ENCODE measurements around the gene NOD2.

Gene NOD2

DNA sequence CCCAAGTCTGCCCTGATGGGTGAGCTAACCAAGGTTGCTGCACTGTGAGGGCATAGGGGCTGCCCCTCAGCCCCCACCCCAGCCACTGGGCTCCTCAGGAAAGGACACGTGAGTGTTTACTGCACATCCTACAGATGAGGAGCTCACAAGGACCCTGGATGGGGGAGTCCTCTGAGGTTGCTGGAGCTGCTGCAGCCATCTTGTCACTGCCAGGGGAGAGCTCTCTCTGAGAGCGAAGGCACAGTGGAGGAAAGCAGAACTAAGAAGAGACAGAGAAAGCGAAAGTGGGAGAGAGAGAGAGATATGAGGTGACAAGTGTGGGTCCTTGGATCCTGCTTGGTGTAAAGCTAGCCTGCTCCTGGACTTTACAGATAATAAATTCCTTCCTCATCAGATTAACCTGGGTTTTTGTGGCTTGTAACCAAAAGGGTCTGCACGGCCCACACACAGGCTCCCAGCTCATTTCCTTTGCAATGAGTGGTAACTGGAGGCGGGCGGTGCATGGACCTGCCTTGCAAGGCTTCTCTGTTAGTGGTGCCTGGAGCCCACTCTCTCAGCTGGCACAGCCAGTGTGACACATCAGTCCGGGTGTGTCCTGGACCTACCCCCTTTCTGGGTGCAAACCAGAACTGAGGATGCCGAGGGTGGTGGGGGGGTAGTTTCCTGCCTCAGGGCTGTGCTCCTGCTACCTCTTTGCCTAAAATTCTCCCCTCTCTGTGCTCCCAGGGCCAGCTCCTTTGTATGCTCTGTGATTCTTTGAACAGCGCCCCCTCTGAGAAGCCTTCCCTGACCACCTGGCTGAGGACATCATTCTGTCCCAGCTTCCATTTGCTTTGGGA lies 26.5 kb upstream of the NOD2 start:
- Mint-ChIP-seq H3K4me1 (peaks cover 38% of the 10 kb centered on the region), H3K27ac (peak overlapping the region; percentile 10), H3K4me3 (peak overlapping the region; percentile 57), H3K9me3 (peaks cover 4% of the 10 kb centered on the region), H3K36me3 (peaks cover 28% of the 10 kb centered on the region)
- ATAC-seq (peak; percentile 85), DNase-seq (ENCODE audit: low spot score in 2 of 2) (peak in 1 of 2 donors; percentile 73)

GRCh38 chr16:50667497-50668367 lies 25.7 kb upstream of the NOD2 start:
- H3K4me1 Mint-ChIP-seq = peaks cover 38% of the 10 kb centered on the region
- peaks cover 37% of the 10 kb centered on the region for H3K36me3 Mint-ChIP-seq
- ATAC-seq = no peak
- peaks cover 8% of the 10 kb centered on the region for H3K9me3 Mint-ChIP-seq
- peak overlapping the region; percentile 57 for H3K4me3 Mint-ChIP-seq
- H3K27ac Mint-ChIP-seq = peak overlapping the region; percentile 10
- DNase-seq (ENCODE audit: low spot score in 2 of 2) = no peak

DNA sequence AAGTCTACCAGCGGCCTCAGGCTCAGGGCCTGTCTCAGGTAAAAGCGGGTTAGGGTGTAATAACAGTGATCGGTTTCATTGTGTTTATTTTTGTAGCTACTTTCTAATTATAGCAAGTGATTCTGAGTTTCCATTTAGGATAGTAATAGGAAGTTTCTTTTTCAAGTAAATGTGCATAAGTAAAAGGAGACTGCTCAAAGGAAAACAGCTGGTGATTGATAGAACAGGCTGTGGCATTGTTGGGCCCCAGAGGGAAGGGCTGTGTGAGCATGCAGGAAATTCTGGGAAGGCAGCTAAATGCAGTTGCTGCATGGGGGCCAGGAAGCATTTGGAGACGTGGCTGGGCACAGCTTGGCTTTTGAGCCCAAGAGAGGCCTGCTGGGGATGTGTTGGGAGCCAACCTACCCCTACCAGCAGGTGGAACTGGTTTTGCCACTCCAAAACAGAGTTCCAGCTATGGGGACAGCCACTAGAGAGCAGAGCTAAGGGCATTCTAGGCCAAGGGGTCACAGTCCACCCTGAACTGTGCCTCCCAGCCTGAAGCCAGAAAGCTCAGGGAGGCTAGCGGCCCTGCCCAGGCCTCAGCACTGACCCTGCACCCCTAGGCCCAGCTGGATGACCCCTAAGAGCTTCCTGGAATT lies 24.9 kb upstream of the NOD2 start:
- ATAC-seq (no peak), DNase-seq (ENCODE audit: low spot score in 2 of 2) (no peak)
- Mint-ChIP-seq H3K9me3 (peaks cover 11% of the 10 kb centered on the region), H3K4me3 (no peak overlapping the region), H3K36me3 (peaks cover 45% of the 10 kb centered on the region), H3K4me1 (peaks cover 38% of the 10 kb centered on the region), H3K27ac (peak overlapping the region; percentile 10)

DNA sequence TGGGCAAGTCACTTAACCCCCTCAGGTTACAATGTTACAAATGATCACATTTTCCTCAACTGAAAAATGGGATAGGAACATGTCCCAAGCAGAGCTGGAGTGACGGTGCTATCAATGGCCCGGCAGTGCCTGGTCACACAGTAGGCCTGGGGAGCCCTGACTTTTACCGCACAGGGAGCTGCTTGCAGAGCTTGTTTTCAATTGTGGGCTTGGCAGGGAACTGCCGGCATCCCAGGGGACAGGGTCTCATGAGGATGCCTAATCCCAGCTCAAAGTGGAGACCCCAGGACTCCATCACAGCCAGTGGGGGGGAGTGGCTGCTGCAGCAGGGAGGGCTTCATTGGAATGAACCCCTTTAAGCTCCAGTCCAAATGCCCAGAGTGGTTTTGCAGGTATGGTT lies 23.7 kb upstream of the NOD2 start:
- Mint-ChIP-seq H3K4me1 (peaks cover 38% of the 10 kb centered on the region), H3K36me3 (peaks cover 57% of the 10 kb centered on the region), H3K9me3 (peaks cover 11% of the 10 kb centered on the region), H3K27ac (peak overlapping the region; percentile 10), H3K4me3 (no peak overlapping the region)
- no peak for DNase-seq (ENCODE audit: low spot score in 2 of 2)
- ATAC-seq = no peak

DNA sequence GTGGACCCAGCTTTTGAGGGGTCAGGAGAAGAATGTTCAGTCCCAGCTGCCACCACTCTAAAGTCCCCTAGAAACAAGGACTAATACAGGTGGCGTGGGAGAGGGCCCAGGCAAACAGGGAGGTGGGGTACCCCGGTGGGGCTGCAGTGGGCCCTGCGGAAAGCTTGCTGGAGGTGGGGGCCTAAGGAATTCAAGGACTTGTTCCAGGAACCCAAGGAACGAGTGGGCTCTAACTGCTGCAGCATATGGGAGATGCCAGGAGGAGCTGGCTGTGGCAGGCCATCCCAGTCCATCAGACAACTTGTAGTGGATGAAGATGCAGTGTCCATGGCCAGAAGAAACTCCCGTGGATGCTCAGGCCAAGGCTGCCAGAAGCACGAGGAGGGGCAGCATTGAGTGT lies 22.9 kb upstream of the NOD2 start:
- H3K36me3 Mint-ChIP-seq = peaks cover 64% of the 10 kb centered on the region

DNA sequence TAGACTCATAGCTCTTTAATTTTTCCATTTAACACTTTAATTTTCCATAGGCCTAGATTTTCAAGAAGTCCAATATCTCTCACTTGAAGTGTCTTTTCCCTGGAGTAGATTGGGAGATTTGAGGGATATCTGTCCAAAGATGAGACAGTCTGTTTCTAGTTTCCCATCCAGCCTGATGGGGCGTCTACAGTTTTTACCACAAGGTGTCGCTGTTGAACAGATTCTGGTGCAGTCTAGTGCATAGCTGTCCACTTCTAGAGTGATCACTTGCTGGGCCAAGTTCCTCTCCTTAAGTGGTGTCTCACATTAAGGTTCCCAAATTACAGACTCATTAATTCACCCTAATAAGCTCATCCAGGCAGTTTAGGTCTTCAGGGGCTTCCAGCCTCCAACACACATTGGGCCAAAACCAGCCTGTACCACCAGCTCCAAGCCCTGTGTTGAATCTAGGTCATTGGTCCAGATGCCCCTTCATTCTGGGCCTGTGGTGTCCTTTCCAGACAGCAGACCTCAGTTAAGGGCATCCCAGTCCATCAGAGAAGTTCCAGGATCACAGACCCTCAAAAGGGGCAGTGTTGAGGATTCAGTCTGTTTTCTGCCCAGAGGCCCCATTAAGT lies 21.7 kb upstream of the NOD2 start:
- peaks cover 11% of the 10 kb centered on the region for H3K9me3 Mint-ChIP-seq
- ATAC-seq = peak; percentile 22
- DNase-seq (ENCODE audit: low spot score in 2 of 2) = peak; percentile 47 to 83
- H3K4me3 Mint-ChIP-seq = no peak overlapping the region
- H3K27ac Mint-ChIP-seq = peak overlapping the region; percentile 74
- peaks cover 77% of the 10 kb centered on the region for H3K36me3 Mint-ChIP-seq
- peaks cover 30% of the 10 kb centered on the region for H3K4me1 Mint-ChIP-seq

More for the DNA sequence above, 22.9 kb upstream of the NOD2 start:
- Mint-ChIP-seq H3K27ac (peak overlapping the region; percentile 58), H3K4me1 (peaks cover 30% of the 10 kb centered on the region), H3K4me3 (no peak overlapping the region), H3K9me3 (peaks cover 11% of the 10 kb centered on the region)
- DNase-seq (ENCODE audit: low spot score in 2 of 2) (no peak), ATAC-seq (no peak)

DNA sequence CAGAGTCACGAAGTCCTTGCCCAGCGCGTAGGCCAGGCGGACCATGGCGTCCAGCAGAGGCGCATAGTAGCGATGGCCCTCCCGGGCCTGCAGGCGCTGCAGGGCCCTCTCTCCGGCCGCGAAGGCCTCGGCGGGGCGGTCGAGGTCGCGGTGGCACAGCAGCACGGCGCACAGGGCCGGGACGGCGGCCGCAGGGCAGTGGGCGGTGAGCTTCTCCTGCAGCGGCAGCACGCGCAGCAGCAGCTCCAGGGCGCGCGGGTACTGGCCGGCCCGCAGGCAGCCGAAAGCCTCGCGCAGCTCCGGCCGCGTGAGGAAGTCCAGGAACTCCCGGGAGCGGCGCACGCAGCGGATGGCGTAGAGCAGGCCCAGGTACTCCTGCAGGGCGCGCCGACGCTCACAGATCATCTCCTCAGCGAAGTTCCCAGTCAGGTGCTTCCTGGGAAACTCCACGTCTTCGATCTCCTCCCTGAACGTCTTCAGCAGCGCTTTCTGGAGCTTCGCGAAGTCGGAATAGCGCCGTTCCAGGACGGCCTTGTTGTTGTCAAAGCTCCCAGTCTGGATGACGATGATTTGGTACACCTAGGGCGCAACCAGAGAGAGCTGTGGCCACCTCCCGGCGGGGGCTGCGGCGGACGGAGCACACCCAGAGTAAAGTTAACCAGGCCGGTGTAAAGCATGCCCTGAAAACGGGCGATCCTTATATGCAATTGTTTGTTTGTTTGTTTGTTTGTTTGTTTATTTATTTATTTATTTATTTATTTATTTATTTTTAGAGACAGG lies 19.7 kb upstream of the NOD2 start:
- Mint-ChIP-seq H3K36me3 (peaks cover 87% of the 10 kb centered on the region), H3K4me3 (no peak overlapping the region), H3K4me1 (peaks cover 30% of the 10 kb centered on the region), H3K27ac (no peak overlapping the region), H3K9me3 (peaks cover 11% of the 10 kb centered on the region)
- no peak for ATAC-seq
- DNase-seq (ENCODE audit: low spot score in 2 of 2) = no peak

- Mint-ChIP-seq H3K4me3 (no peak overlapping the region), H3K4me1 (peaks cover 42% of the 10 kb centered on the region), H3K36me3 (peaks cover 85% of the 10 kb centered on the region), H3K27ac (no peak overlapping the region), H3K9me3 (peaks cover 11% of the 10 kb centered on the region)
- DNase-seq (ENCODE audit: low spot score in 2 of 2) (no peak), ATAC-seq (peak; percentile 52)
Observed at GRCh38 chr16:50674831-50675230, 18.6 kb upstream of the NOD2 start.

- no peak overlapping the region for H3K4me3 Mint-ChIP-seq
- no peak for ATAC-seq
- no peak overlapping the region for H3K27ac Mint-ChIP-seq
- DNase-seq (ENCODE audit: low spot score in 2 of 2) = no peak
- H3K36me3 Mint-ChIP-seq = peaks cover 79% of the 10 kb centered on the region
- H3K4me1 Mint-ChIP-seq = peaks cover 49% of the 10 kb centered on the region
- peaks cover 11% of the 10 kb centered on the region for H3K9me3 Mint-ChIP-seq
Observed at GRCh38 chr16:50675686-50676610, 17.5 kb upstream of the NOD2 start.

GRCh38 chr16:50676684-50677225 lies 16.7 kb upstream of the NOD2 start:
- Mint-ChIP-seq H3K27ac (peak overlapping the region; percentile 92), H3K36me3 (peaks cover 72% of the 10 kb centered on the region), H3K4me1 (peaks cover 49% of the 10 kb centered on the region), H3K4me3 (no peak overlapping the region), H3K9me3 (peaks cover 7% of the 10 kb centered on the region)
- ATAC-seq (no peak), DNase-seq (ENCODE audit: low spot score in 2 of 2) (no peak)

DNA sequence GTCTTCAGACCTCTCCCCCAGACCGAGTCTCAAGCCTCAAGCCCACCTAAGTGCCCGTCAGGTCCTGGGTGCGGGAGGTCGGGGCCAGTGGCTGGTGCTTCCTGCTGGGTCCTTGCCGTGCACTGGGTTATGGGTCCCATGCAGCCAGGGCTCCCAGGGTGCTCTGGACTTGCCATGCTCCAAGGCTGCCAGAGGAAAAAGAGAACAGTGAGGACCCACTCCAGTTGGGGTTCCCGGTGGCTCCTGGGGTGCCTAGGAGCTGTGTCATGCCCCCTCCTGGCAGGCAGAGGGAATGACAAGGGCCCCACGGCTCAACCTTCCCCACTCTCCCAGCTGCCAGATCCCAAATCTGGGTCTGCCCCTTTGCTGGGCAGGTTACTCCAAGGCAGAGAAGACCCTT lies 16.1 kb upstream of the NOD2 start:
- peaks cover 6% of the 10 kb centered on the region for H3K9me3 Mint-ChIP-seq
- DNase-seq (ENCODE audit: low spot score in 2 of 2) (no peak), ATAC-seq (no peak)
- H3K4me3 Mint-ChIP-seq = no peak overlapping the region
- peak overlapping the region; percentile 92 for H3K27ac Mint-ChIP-seq
- peaks cover 54% of the 10 kb centered on the region for H3K4me1 Mint-ChIP-seq
- H3K36me3 Mint-ChIP-seq = peaks cover 66% of the 10 kb centered on the region

- no peak for ATAC-seq
- H3K4me3 Mint-ChIP-seq = peak overlapping the region; percentile 87
- peaks cover 66% of the 10 kb centered on the region for H3K4me1 Mint-ChIP-seq
- DNase-seq (ENCODE audit: low spot score in 2 of 2) = no peak
- no peaks in the 10 kb centered on the region for H3K9me3 Mint-ChIP-seq
- H3K36me3 Mint-ChIP-seq = peaks cover 55% of the 10 kb centered on the region
- H3K27ac Mint-ChIP-seq = peak overlapping the region; percentile 92
Observed at GRCh38 chr16:50678531-50678930, 14.9 kb upstream of the NOD2 start.

DNA sequence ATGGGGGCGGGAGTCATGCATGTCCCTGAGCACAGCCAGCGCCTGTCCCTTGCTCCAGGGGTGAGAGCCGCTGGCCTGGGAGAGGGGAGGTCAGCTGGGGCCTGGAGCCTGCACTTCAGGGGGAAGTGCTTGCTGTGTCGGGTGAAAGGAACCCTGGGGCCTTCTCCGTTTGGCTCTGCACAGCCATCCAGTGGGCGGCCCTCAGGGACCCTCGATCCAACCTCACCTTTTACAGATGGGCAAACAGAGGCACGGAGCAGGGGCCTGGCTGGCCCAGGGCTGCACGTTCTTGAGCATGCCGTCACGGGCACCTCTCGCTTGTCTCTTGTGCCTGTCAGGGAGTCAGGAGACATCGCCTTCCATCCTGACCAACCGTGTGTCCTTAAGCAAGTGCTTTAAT lies 14.1 kb upstream of the NOD2 start:
- peaks cover 74% of the 10 kb centered on the region for H3K4me1 Mint-ChIP-seq
- ATAC-seq = no peak
- H3K36me3 Mint-ChIP-seq = peaks cover 54% of the 10 kb centered on the region
- no peak for DNase-seq (ENCODE audit: low spot score in 2 of 2)
- peak overlapping the region; percentile 92 for H3K27ac Mint-ChIP-seq
- H3K4me3 Mint-ChIP-seq = peak overlapping the region; percentile 87
- H3K9me3 Mint-ChIP-seq = no peaks in the 10 kb centered on the region
